Spleen (tissue), 7 donors: ENCODE data around the gene RAB11FIP4.
"Not testable (repeated sequence)": the region's sequence is repeated elsewhere in the genome, so short reads cannot be mapped to it uniquely, and the experiment has no call there.

ENCODE experiments used
- CTCF ChIP-seq, 11 experiments: fragments of 200-600 bp in 7 of 11; fragments of 450-650 bp in 4 of 11; sonication (generic) in 4 of 11; IDR thresholded peaks in 8 of 11; conservative IDR thresholded peaks in 3 of 11; 1 replicate in 7 of 11; 2 replicates in 4 of 11; pipeline versions ENCODE4 v1.4.0 to v1.8.0; 2016 to 2021; ENCODE audit warnings: antibody characterized with exemption in 11 of 11, inconsistent platforms in 4 of 11, mild to moderate bottlenecking in 1 of 11
- POLR2A ChIP-seq, 3 donors: fragments of 450-650 bp; IDR thresholded peaks; one replicate each; pipeline ENCODE4 v1.5.1; 2017; ENCODE audit warnings: antibody characterized with exemption in 3 of 3, mild to moderate bottlenecking in 1 of 3
- POLR2AphosphoS5 ChIP-seq, 3 donors: sonication (generic); formaldehyde crosslinking; IDR thresholded peaks; one replicate each; pipeline ENCODE4 v1.5.1; 2017; ENCODE audit warnings: antibody characterized with exemption in 3 of 3
- donor health status: DM: no; HTN: no; CAD: no; lungs with moderate emphysema.
- donor health status: DM: no; HTN: no; CAD: no.
- donor health status: DM: no; HTN: no; CAD: no.

- TF ChIP-seq CTCF (IDR thresholded peaks at IDR 0.05 in 8 of 11, conservative IDR thresholded peaks at IDR 0.05 in 3 of 11); POLR2A (IDR thresholded peaks at IDR 0.05); POLR2AphosphoS5 (IDR thresholded peaks at IDR 0.05): not testable (repeated sequence)
These were observed 8.7 kb upstream of the RAB11FIP4 start for GRCh38 chr17:31382668-31383275.
